CD4-positive, alpha-beta T cell treated with Interleukin-15 for 4 hours (primary cell): ENCODE results near the gene SELENOS.

Experiments used
- DNase-seq: peaks from one replicate; pipeline ENCODE4 v3.0.0-alpha.2; 2020; ENCODE audit warnings: low spot score

Gene SELENOS

GRCh38 chr15:101277038-101277822, at the start of gene SELENOS:
TSS of gene SELENOS (minus strand) at chr15:101277485. CDS start at chr15:101277417, 68 bp downstream.
- peak; percentile 79 for DNase-seq

GRCh38 chr15:101326462-101327146, 49.3 kb upstream of the SELENOS start:
- no peak for DNase-seq

GRCh38 chr15:101326026-101326315, 48.7 kb upstream of the SELENOS start:
- no peak for DNase-seq

GRCh38 chr15:101325263-101326025, 48.2 kb upstream of the SELENOS start:
- no peak for DNase-seq

- no peak for DNase-seq
These were observed 47.4 kb upstream of the SELENOS start for GRCh38 chr15:101324524-101325177.

GRCh38 chr15:101323793-101324523, 46.7 kb upstream of the SELENOS start:
- DNase-seq, result no peak

- DNase-seq, result no peak
These were observed 45.7 kb upstream of the SELENOS start for GRCh38 chr15:101322854-101323477.

GRCh38 chr15:101322016-101322695, 44.9 kb upstream of the SELENOS start:
- no peak for DNase-seq

GRCh38 chr15:101320501-101321052, 43.3 kb upstream of the SELENOS start:
- DNase-seq, result peak; percentile 50

- DNase-seq, result no peak
These were observed 41.6 kb upstream of the SELENOS start for GRCh38 chr15:101318839-101319238.

- DNase-seq, result no peak
These were observed 41.0 kb upstream of the SELENOS start for GRCh38 chr15:101318147-101318819.

GRCh38 chr15:101317336-101317872, 40.1 kb upstream of the SELENOS start:
- no peak for DNase-seq

- DNase-seq, result no peak
These were observed 39.2 kb upstream of the SELENOS start for GRCh38 chr15:101316529-101316928.

- DNase-seq, result no peak
These were observed 38.5 kb upstream of the SELENOS start for GRCh38 chr15:101315736-101316135.

GRCh38 chr15:101314336-101315125, 37.2 kb upstream of the SELENOS start:
- no peak for DNase-seq

- no peak for DNase-seq
These were observed 35.9 kb upstream of the SELENOS start for GRCh38 chr15:101313041-101313761.

- no peak for DNase-seq
These were observed 33.2 kb upstream of the SELENOS start for GRCh38 chr15:101310508-101310907.

- DNase-seq, result no peak
These were observed 32.8 kb upstream of the SELENOS start for GRCh38 chr15:101310161-101310480.
